GM18951 (cell line): ENCODE measurements around the gene TMEM126A.
"Not testable (repeated sequence)": the region's sequence is repeated elsewhere in the genome, so short reads cannot be mapped to it uniquely, and the experiment has no call there.

ENCODE experiments used
- POLR2A ChIP-seq: IDR thresholded peaks from 4 replicates; pipeline ENCODE4 v1.6.1; 2011; ENCODE audit warnings: mild to moderate bottlenecking; ENCODE audit not compliant: insufficient read length, insufficient read depth; ENCODE audit errors: extremely low read depth
- in situ Hi-C: fragments of 300-500 bp; cut with MboI; formaldehyde crosslinking; loops from one replicate; pipeline ENCODE4 v1.12.0; 2022; ENCODE audit warnings: low sequenced_read_pairs, mixed read lengths, inconsistent platforms; ENCODE audit not compliant: unreplicated experiment

The TMEM126A gene

DNA sequence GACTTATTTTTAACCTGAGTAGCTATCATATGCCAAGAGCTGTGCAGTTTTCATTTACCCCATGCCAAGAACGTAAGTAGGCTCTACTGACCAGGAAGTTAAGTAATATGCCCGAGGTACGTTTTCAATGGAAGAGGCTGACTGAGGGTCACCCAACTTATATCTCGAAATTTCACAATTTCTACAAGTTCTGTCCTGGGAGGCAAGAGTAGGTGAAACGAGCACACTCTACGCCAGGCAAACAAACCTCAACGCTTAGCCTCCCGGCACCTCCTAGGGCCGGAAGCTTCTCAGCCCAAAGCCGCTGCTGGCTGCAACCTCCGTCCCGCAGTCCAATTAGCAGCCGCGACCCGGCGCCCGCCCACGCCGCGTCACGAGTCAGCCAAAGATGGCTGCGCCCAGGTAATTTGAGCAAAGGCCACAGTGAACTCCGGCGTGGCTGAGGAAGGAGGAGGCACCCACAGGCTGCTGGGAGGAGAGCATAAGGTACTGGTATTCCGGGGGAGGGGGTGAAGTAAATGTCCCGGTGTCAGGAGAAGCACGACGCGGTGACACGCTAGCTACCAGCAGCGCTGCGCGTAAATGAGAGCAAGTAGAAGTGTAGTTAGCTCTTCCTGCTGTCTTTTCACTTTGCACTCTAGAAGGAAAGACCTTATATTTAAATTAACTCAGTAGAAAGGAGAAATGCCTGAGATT is at the start of gene TMEM126A:
Gene TMEM126A, plus strand, starts transcription at position 364 of the 696 bp plus-strand sequence. CDS start 2,289 bp downstream, outside the sequence.
- peak; percentile 94 for TF ChIP-seq POLR2A
- in situ Hi-C loops: no loop called here

DNA sequence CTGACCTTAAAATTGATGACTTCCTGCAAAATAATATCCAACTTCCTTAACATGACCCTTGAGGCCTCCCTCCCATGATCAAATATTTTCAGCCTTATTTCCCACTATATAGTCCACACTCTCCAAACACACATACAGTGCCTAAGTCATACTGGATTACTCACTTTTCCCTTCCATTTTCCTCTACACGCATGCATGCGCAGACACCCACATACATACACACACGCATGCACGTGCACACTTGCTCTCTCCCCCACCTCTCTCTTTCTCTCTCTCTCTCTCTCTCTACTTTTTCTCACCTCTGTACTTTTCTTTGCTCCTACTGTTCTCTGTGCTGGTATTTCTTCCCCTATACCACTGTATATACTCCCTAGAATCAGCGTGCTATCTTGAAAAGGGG is 48.7 kb upstream of the TMEM126A start:
- no peak for TF ChIP-seq POLR2A
- in situ Hi-C loops: loop anchor here (25.0 kb wide), 3 partner anchors 238 to 1213 kb away; partner anchors contain the start of gene PRSS23

DNA sequence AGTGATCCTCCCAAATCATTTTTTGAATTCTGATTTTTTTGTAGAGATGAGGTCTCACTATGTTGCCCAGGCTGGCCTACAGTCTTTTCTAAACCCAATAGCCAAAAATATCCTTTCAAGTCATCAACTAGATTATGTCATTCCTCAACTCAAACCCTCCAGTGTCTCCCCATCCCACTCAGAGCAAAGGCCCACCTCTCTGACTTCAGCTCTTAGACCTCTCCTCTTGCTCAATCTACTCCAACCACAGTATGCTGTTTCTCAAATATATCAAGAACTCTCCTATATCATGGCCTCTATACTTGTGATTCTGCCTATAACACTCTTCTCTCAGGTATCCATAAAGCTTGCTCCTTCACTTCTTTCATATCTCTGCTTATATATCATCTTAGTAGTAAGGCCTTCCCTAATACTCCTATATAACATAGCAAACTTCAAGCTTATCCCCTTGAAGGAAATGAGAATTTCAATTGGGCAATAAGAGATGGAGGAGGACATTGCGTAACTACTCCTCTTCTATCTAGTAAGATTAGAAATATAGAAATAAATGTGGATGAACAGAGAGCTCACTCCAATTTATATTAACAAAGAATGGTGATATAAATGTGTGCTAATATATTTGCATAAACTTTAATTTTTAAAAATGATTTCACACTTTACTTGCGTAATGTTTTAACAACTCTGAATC is 45.1 kb upstream of the TMEM126A start:
- no peak for TF ChIP-seq POLR2A
- in situ Hi-C loops: no loop called here

DNA sequence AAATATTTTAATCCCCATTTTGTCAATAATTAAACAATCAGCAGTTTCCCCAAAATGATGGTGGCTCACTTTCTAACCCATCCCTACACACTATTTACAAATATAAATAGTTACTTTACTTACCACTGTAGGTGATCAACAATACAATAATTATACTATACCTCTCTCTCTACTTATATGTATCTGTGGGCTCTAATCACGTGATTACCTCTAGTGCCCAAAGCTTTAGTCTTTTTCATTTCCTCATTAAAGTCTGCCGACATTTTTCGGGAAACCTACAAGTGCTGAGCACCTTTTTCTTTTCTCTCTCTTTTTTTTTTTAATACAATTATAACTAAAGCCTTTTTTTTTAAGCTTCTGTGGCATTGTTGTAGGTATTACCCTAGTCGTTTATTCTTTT is 44.5 kb upstream of the TMEM126A start:
- in situ Hi-C loops: no loop called here

DNA sequence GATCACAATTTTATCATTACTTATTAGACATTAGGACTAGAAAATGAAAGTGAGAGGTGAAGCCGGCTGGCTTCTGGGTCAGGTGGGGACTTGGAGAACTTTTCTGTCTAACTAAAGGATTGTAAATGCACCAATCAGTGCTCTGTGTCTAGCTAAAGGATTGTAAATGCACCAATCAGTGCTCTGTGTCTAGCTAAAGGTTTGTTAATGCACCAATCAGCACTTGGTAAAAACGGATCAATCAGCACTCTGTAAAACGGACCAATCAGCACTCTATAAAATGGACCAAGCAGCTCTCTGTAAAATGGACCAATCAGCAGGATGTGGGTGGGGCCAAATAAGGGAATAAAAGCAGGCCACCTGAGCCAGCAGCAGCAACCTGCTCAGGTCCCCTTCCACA is 41.5 kb upstream of the TMEM126A start:
- in situ Hi-C loops: not testable (repeated sequence)

More for the DNA sequence above, 44.5 kb upstream of the TMEM126A start:
- TF ChIP-seq POLR2A: no peak

DNA sequence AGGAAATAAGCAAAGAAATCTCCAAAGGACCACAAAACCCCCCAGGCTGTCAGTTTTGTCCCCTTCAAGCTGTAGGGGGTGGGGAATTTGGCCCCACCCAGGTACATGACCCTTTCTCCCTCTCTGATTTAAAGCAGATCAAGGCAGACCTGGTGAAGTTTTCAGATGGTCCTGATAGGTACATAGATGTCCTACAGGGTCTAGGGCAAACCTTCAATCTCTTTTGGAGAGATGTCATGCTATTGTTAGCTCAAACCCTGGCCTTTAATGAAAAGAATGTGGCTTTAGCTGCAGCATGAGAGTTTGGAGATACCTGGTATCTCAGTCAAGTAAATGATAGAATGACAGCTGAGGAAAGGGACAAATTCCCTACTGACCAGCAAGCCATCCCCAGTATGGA is 39.1 kb upstream of the TMEM126A start:
- in situ Hi-C loops: not testable (repeated sequence)

DNA sequence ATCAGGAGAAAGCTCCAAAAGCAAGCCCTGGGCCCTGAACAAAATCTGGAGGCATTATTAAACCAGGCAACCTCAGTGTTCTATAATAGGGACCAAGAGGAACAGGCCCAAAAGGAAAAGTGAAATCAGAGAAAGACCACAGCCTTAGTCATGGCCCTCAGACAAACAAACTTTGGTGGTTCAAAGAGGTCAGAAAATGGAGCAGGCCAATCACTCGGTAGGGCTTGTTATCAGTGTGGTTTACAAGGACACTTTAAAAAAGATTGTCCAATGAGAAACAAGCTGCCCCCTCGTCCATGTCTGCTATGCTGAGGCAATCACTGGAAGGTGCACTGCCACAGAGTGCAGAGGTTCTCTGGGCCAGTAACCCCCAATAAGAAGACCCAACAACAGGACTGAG is 38.5 kb upstream of the TMEM126A start:
- in situ Hi-C loops: not testable (repeated sequence)

DNA sequence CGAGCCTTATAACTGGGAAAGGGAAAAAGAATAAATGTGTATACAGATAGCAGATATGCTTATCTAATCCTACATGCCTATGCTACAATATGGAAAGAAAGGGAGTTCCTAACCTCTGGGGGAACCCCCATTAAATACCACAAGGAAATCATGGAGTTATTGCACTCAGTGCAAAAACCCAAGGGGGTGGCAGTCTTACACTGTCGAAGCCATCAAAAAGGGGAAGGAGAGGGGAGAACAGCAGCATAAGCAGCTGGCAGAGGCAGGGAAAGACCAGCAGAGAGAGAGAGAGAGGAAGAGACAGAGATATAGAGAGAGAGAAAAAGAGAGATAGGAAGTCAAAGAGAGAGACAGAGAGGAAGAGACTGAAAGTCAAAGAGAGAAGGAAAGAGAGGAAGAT is 36.1 kb upstream of the TMEM126A start:
- in situ Hi-C loops: not testable (repeated sequence)

DNA sequence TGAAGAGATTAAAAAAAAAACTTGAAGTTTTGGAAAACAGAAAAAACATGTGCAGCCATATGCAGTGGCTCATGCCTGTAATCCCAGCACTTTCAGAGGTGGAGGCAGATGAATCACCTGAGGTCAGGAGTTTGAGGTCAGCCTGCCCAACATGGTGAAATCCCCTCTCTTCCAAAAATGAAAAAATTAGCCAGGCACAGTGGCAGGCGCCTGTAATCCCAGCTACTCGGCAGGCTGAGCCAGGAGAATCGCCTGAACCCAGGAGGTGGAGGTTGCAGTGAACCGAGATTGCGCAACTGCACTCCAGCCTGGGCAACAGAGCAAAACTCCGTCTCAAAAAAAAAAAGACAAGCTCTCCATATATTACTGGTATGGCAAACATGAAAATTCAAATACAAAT is 28.3 kb upstream of the TMEM126A start:
- TF ChIP-seq POLR2A: no peak
- in situ Hi-C loops: no loop called here

DNA sequence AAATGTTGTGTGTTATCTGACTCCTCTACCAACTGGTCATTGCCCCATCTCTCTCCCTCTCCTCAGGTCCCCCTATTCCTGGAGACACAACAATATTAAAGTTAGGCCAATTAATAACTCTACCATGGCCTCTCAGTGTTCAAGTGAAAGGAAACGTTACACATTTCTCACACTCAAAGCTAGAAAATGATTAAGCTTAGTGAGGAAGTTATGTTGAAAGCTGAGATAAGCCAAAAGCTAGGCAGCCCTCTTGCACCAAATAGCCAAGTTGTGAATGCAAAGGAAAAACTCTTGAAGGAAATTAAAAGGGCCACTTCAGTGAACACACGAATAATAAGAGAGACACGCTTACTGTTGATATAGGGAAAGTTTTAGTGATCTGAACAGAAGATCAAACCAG is 27.5 kb upstream of the TMEM126A start:
- in situ Hi-C loops: no loop called here
- TF ChIP-seq POLR2A: no peak

DNA sequence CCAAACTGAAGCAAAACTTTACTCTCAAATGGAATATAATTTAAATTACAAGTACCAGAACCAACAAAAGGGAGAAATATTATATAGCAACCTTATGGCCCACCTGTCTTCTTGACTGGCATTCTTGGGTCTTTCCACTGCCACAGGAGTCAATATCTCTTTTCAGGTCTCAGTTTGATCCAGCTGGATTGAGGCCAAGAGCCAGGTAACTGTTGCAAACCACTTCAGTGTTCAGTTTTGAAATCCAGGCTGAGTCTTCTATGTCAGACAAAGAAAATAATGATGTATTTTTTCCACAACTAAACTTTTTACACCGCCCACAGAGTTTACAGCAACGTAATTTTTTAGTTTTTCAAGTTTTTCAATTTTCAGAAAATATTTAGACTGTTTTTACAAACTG is 21.3 kb upstream of the TMEM126A start:
- no peak for TF ChIP-seq POLR2A
- in situ Hi-C loops: no loop called here

DNA sequence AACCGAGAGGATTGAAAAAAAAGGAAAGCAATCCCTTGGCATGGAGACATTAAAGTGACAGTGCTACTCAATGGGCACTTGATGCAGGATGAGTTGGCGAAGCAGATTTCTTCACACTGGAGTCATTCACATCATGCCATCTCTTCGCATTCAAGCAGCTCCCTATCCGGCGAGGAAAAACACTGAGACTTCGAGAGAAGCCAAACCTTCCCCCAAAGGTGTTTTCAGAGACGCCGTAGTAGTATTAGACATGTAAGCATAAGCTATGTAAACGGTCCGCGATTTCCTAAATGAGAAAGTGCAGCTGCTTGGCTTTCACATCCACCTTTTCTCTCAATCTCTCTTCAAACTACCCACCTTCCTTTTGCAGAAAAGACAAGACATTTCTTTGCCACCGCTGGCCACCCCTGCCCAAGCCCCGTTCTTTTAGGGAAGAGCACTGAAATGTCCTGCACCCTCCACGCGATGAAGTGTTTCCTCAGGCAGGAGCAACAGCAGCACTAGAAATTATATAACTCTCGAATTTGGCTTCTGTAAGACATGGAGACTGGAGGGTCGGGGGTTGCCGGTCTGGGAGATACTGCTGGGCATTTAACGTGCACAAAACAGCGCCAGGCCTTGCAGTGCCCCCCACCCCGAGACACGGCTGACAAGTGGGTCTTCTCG is 20.3 kb upstream of the TMEM126A start, which contains the start of gene DLG2:
Gene DLG2, minus strand, starts transcription at position 13 of the 666 bp plus-strand sequence.
- TF ChIP-seq POLR2A: no peak
- in situ Hi-C loops: no loop called here

DNA sequence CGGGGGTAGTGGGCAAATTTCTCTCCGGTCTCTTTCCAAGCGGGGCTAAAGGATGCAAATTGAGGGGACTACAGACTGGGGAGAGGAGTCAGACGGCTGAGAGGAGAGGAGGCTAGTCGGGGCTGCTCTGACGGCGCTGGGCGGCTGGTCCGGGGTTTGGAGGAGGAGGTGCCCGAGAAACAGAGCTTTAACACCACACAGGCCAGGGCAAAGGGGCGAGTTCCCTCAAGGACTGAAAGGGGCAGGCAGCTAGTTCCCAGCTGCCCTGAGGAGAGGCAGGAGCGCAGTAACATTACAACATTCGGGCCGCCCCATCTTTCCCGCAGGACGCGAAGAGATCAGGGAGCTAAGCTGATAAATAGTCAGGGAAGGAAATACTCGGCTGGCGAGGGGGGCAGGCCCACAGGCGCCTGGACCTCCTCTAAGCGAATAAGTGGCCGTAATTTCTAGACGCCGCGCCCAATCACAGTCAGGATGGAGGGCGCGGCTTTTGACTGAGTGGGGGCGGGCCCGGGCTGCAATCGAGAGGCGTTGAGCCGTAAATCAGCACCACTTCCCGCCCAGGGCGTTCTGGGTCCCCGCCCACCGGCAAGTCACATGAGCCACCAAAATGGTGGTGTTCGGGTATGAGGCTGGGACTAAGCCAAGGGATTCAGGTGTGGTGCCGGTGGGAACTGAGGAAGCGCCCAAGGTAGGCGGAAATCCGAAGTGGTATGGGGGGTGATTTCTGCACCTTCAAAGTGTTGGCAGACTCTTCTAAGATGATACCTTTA is 19.6 kb upstream of the TMEM126A start, which contains the start of gene TMEM126B:
Gene TMEM126B, plus strand, starts transcription at position 596 of the 773 bp plus-strand sequence. Its CDS starts 15 bp downstream, at position 611.
- TF ChIP-seq POLR2A: peak; percentile 87
- in situ Hi-C loops: no loop called here
